Brain microvascular endothelial cell (primary cell): ENCODE measurements around the gene CERS4.

Source experiments
- DNase-seq: peaks from one replicate; pipeline ENCODE4 v3.0.0-alpha.2; 2020
- H3K27ac ChIP-seq: fragments of 250-450 bp; sonication (Bioruptor Pico); 2 replicates; pipeline ENCODE4 v1.5.1; 2020; ENCODE audit warnings: mild to moderate bottlenecking, moderate library complexity
- H3K27me3 ChIP-seq: fragments of 250-450 bp; sonication (Bioruptor Pico); replicated peaks from 2 replicates; pipeline ENCODE4 v1.5.1; 2020; ENCODE audit warnings: mild to moderate bottlenecking
- H3K36me3 ChIP-seq: fragments of 250-450 bp; sonication (Bioruptor Pico); replicated peaks from 2 replicates; pipeline ENCODE4 v1.5.1; 2020; ENCODE audit warnings: mild to moderate bottlenecking
- H3K4me3 ChIP-seq: 2 replicates; pipeline ENCODE4 v1.5.1; 2011; ENCODE audit warnings: low read depth, mild to moderate bottlenecking, control low read depth, low read length, moderate library complexity
- in situ Hi-C: cut with HindIII; loops from 2 replicates; pipeline ENCODE4 v1.10.0; 2017; ENCODE audit warnings: low sequenced_read_pairs, low pct_ligation_motif_present
- TF ChIP-seq, protein P1 (sequence below): IDR thresholded peaks from 2 replicates; pipeline ENCODE4 v1.5.1; 2011; ENCODE audit warnings: low read depth, mild to moderate bottlenecking, moderate library complexity, low read length, control low read depth, inconsistent platforms; ENCODE audit errors: missing control alignments

The CERS4 gene

GRCh38 chr19:8209462-8210378, 550 bp downstream of the CERS4 start:
- Histone ChIP-seq H3K27ac (no peak overlapping the region), H3K4me3 (peak overlapping the region; percentile 38), H3K36me3 (no peaks in the 10 kb centered on the region), H3K27me3 (peaks cover 17% of the 10 kb centered on the region)
- in situ Hi-C loops, result no loop called here
- TF ChIP-seq, protein P1, sequence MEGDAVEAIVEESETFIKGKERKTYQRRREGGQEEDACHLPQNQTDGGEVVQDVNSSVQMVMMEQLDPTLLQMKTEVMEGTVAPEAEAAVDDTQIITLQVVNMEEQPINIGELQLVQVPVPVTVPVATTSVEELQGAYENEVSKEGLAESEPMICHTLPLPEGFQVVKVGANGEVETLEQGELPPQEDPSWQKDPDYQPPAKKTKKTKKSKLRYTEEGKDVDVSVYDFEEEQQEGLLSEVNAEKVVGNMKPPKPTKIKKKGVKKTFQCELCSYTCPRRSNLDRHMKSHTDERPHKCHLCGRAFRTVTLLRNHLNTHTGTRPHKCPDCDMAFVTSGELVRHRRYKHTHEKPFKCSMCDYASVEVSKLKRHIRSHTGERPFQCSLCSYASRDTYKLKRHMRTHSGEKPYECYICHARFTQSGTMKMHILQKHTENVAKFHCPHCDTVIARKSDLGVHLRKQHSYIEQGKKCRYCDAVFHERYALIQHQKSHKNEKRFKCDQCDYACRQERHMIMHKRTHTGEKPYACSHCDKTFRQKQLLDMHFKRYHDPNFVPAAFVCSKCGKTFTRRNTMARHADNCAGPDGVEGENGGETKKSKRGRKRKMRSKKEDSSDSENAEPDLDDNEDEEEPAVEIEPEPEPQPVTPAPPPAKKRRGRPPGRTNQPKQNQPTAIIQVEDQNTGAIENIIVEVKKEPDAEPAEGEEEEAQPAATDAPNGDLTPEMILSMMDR, result no peak
- peak; percentile 6 for DNase-seq

DNA sequence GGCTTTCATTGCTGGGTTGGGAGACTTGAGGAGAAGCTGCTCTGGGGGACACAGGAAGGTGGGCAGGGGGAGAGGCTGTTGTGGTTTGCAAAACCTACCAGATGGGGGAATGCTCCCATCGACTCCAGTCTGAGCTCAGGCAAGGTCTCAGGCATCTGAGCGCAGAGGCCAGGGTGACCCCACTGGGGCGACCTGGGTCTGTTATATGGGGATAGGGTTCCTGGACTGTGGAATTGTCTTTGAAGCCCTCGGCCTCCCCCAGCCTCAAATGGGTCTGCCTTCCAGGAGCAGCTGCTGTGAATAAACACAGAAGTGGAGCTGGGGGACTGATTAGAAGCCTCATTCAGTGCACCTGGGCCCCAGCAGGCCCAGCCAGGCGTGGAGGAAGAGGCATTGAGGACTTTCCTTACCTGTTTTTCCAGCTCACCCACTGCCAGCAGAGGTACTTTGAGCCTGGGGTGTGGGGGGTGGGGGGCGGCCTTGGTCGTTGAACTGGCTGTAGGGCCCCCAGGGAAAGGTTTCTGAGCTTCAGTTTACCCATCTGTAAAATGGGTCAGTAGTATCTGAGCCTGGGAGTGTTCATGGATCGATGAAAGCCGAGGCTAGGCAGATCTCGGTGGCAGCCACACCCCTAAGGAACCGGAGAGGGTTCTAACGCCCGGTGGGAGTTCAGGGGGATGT, 1.4 kb downstream of the CERS4 start:
- no peak for DNase-seq
- no peak overlapping the region for H3K27ac ChIP-seq
- H3K36me3 ChIP-seq, result no peaks in the 10 kb centered on the region
- TF ChIP-seq, protein P1, result no peak
- in situ Hi-C loops, result no loop called here
- no peak overlapping the region for H3K4me3 ChIP-seq
- peaks cover 17% of the 10 kb centered on the region for H3K27me3 ChIP-seq

DNA sequence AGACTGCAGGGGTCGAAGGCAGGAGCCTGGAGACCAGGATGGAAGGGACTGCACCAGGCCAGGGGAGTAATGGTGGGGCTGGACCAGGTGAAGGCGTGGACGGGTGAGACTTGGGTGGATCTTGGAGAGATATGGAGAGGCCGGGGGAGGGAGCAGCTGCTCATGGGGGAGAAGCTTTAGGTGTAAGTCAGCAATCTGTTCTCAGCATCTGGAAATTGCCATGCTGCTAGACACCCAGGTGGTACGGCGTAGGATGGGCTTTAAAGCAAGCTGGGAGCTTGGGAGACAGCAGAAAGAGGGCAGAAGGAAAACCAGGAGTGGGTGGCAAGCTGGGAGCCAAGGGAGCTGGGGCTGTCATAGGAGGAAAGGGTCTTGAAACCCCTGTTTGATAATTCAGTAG, 3.0 kb downstream of the CERS4 start:
- H3K4me3 ChIP-seq, result no peak overlapping the region
- no peak for DNase-seq
- peaks cover 17% of the 10 kb centered on the region for H3K27me3 ChIP-seq
- no peaks in the 10 kb centered on the region for H3K36me3 ChIP-seq
- TF ChIP-seq, protein P1, result no peak
- in situ Hi-C loops, result no loop called here
- H3K27ac ChIP-seq, result no peak overlapping the region

DNA sequence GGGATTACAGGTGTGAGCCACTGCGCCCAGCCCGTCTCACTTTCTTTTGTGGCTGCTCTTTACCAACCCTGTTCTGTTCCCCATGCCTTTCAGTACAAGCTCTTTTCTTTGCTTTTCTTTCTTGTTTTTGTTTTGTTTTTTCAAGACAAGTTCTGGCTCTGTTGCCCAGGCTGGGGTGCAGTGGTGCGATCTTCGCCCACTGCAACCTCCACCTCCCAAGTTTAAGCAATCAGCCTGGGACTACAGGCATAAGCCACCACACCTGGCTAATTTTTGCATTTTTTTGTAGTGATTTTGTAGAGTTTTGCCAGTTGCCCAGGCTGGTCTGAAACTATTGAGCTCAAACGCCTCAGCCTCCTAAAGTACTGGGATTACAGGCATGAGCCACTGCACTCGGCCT, 3.7 kb downstream of the CERS4 start:
- Histone ChIP-seq H3K4me3 (no peak overlapping the region), H3K27me3 (peaks cover 17% of the 10 kb centered on the region), H3K36me3 (no peaks in the 10 kb centered on the region), H3K27ac (no peak overlapping the region)
- TF ChIP-seq, protein P1, result no peak
- DNase-seq, result no peak
- in situ Hi-C loops, result no loop called here

DNA sequence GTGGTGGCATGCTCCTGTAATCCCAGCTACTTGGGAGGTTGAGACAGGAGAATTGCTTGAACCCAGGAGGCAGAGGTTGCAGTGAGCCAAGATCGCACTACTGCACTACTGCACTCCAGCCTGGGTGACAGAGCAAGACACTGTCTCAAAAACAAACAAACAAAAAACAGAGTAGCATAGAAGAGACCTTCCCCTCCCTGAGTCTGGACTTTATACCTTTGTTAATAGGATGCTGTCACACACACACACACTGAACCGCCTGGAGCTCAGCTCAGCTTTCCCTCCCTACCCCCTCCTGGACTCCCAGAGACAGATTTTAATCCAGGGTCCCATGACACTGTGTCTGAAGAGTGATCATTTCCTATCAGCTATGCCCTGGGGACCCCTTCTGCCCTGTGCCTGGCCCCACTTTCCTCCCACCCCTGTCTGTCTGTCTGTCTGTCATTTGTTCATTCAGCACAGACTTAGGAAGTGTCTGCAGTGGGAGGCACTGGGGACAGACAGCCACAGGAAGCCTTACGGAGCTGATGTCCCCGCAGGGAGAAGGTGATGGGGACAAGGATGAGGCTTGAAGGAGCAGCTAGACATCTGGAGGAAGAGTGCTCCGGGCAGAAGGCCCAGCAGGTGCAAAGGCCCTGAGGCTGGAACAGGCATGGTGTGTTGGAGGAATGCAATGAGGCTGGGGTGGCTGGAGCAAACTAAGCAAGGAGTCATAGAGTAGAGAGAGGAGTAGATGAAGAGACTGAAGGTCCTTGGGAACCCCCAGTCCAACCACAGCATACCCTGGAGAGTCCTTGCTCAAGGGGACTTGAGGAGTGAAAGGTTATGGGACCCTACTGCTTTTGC, 4.9 kb downstream of the CERS4 start:
- H3K36me3 ChIP-seq, result no peaks in the 10 kb centered on the region
- in situ Hi-C loops, result no loop called here
- TF ChIP-seq, protein P1, result no peak
- H3K4me3 ChIP-seq, result no peak overlapping the region
- H3K27me3 ChIP-seq, result peaks cover 11% of the 10 kb centered on the region
- no peak for DNase-seq
- no peak overlapping the region for H3K27ac ChIP-seq
